SH-SY5Y (cell line): ENCODE data around the gene TGFB2.

Experiments used
- GATA2 ChIP-seq: IDR thresholded peaks from 2 replicates; pipeline ENCODE4 v1.6.1; 2011; ENCODE audit warnings: mild to moderate bottlenecking, low read depth, low read length
- GATA3 ChIP-seq: IDR thresholded peaks from 2 replicates; pipeline ENCODE4 v1.6.1; 2011; ENCODE audit warnings: low read depth, mild to moderate bottlenecking, low read length, moderate library complexity

Gene TGFB2

DNA sequence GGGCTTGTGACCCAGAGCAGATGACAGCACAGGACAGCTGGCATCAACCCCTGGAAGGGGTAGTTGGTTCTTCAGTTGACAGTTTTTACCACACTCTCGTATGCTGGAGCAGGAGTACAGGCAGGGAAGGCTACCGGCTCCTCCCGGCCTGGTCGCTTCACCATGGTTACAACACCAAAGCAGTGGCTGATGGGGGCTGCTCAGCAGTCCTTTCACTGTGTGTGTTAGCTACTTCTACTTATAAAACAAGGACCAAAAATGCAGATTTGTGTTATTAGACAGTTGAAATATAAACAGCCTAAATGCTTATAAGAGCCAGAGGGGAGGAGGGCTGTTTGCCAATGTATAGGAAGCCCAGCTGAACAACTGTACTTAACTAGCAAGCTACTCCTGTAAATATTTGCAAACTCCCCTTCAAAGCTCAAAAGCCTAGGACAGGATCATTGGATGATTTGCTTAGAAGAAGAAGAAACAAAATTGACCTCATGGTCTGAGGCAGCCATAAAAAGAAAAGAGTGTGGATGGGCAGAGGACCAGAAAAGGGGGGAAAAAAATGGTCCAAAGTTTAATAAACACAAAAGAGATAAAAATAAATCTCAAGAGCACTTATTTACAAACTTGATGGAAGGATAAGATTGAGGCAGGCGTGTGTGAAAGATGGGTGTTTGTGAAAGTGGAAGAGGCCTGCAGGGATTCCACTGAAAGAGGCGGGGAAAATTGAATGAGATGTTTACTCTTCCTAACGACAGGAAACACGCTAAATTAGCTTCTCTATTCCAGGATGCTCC is 57.1 kb downstream of the TGFB2 start:
- no peak for TF ChIP-seq GATA3
- TF ChIP-seq GATA2: no peak

DNA sequence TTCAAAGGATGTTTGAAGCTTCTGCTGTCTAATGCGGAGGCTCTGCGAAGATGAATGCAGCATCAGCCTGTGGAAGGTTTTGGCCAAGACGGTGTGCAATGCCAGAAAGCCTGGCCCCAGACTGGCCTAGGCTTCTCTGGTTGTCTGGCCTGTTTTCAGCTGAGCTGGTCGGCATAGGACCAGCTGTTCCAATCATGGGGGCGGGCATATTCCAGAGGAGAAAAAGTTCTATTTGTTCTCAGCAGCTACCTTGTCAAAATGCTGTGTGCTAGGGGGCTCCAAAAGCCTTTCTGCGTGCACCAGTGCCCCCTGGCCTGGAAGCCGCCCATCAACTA is 57.6 kb downstream of the TGFB2 start:
- no peak for TF ChIP-seq GATA3
- TF ChIP-seq GATA2: no peak

DNA sequence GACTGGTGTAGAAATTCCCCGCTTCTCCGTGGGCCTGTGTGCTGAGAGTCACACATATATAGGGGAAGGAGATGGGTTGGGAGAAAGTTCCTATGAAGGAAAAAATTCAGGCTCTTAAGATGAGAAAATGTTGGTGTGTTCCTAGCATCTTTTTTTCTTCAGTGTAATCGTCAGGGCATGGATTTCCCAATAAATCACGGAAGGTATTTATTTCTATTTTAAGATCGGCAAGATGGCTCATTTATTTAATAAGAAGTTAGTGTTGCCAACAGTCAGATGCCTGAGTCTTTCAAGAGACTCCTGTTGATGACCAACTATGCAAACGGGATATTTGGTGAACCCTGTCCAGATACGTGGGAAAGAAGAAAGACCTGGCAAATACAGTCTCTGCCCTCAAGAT is 58.2 kb downstream of the TGFB2 start:
- no peak for TF ChIP-seq GATA2
- no peak for TF ChIP-seq GATA3

DNA sequence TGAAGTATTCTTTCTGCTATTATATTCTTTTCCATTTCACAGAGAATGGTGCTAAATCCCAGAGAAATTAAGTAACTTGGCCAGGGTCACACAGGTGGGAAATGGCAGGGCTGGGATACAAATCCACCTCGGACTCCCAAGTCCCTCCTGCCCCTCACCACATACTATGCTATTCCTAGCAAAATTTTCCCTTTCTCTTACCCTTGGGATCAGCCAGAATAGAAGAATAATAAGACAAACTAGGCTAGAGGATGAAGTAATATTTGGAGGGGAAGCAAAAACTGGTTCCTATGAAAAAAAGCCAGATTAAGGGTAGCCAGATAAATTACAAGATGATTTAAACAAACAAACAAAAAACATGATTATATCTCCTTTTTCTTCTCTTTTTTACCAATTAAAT is 62.5 kb downstream of the TGFB2 start:
- TF ChIP-seq GATA2: no peak
- no peak for TF ChIP-seq GATA3

DNA sequence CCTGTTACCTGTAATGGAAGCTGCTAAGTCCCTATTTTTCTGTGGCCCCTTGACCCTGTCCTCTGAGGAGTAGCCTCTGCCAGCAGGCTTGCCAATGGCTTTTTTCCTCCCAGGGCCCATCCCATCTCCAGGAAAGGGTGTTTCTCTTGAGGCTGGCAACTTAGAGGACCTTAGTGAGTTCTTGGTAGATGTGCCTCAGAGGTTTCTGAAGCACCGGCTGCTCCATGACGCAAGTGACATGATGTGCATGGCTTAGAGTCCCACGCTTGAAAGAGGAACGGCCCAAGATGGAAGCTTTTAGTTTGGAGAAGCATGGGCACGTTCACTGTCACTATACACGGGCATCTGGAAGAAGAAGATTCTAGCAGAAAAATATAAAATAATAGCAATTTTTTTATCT is 63.0 kb downstream of the TGFB2 start:
- no peak for TF ChIP-seq GATA3
- TF ChIP-seq GATA2: no peak

DNA sequence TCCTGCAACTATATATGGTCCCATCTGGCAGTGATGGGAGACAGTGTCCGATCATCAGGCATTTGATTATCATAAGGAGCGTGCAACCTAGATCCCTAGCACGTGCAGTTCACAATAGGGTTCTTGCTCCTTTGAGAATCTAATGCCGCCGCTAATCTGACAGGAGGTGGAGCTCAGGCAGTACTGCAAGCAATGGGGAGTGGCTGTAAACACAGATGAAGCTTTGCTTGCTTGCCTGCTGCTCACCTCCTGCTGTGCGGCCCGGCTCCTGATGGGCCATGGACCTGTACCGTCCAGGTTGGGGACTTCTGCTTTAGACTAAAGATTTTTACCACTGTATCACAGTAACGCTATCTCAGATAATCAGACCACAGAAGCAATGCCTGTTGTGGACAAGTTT is 63.8 kb downstream of the TGFB2 start:
- TF ChIP-seq GATA2 (no peak), GATA3 (no peak)

DNA sequence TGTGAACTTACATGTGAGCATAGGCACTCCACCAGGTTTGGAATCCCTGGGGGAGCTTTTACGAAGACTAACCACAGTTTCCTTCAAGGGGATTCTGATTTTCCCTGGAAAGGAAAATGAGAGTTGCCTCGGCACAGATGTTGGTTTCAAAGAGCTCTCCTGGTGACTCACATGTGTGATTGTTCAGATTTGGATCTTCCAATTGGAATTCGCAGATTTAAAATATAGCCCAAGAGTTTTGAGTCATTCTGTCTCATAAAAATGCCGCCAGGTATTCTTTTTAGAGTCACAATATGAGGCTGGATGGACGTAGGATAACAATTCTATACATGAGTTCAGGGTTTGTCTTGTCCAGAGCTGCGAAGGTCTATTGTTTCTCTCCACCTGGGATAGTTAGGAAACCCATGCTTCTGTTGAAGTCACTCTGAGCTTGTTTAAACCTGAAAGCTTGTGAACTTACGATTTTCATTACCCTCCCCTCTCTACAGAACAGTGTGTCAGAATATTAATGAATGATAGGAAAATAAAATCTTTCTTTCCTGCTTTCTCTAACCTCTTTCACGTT is 64.9 kb downstream of the TGFB2 start:
- TF ChIP-seq GATA3 (no peak), GATA2 (no peak)

DNA sequence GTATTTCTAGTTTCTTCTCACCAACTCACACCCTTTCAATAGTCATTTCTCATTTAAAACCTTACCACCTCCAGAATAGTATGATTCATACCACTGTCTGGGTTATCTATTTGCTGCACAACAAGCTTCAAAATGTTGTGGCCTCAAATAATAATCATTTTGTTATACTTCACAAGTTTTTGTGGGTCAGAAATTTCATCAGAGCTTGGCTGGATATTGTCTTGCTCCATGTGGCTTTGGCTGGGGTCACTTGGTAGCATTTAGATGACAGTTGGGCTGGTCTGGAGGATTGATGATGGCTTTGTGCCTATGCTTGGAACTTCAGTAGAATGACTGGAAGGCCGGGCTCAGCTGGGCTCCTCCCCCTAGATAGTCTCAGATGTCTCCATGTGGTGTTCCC is 66.0 kb downstream of the TGFB2 start:
- no peak for TF ChIP-seq GATA2
- no peak for TF ChIP-seq GATA3

DNA sequence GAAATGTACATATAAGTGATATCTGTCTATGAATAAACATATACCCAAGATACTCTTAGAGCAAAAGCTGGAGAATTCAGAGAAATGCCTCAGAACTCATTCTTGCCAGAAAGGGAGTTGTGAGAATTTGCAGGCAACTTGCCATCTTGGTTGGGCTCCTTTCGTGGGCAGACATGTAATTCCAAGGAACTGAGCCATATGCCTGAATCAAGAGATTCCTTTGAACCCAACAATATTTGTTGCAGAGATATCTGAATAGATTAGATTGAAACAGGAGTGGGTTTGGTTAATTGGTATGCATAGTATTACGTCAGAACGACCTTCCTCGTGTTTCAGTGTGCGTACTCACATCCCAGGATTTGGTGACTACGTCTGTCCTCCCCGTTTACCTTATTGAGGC is 67.0 kb downstream of the TGFB2 start:
- TF ChIP-seq GATA2 (no peak), GATA3 (no peak)

DNA sequence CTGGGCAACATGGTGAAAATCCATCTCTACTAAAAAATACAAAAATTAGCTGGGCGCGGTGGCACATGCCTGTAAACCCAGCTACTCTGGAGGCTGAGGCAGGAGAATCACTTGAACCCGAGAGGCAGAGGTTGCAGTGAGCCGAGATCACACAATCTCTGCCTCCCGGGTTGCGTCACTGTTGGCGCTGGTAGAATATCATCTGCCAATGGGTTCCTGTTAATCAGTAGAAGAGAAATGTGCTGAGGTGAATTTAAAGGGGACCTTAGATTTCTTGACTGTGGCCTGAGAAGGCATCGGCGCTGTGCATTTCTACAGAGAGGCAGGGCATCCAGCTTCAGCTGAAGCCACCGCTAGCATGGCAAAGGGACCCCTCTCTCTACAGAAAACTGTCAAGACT is 68.0 kb downstream of the TGFB2 start:
- no peak for TF ChIP-seq GATA2
- TF ChIP-seq GATA3: no peak

DNA sequence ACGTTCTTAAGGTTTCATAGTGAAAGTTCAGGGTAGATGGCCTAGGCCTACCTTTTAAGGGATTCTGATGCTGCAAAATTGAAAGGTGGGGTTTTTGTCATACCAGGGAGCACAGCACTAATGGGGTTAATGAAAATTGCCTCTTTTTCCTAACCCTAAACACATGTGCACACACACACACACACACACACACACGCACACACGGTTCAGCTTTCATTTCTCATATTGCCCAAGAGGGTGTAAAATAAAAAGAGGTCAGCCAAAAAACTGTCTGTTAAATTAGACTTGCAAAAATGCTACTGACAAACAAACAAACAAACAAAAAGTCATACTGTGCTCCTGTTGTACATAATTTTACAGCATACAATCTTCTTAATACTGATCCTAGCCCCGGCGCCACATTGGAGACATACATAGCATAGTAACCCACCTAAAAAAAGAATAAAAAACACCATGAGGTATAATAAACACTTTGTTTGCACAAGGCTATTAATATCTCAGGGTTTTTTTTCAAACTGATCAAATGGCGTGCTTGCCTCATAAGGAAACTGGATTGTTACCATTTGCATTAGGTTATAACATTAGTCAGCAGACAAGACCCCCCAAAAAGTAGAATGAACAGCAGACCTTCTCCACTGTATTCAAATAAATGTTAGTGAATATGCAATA is 69.1 kb downstream of the TGFB2 start:
- TF ChIP-seq GATA3 (no peak), GATA2 (no peak)

DNA sequence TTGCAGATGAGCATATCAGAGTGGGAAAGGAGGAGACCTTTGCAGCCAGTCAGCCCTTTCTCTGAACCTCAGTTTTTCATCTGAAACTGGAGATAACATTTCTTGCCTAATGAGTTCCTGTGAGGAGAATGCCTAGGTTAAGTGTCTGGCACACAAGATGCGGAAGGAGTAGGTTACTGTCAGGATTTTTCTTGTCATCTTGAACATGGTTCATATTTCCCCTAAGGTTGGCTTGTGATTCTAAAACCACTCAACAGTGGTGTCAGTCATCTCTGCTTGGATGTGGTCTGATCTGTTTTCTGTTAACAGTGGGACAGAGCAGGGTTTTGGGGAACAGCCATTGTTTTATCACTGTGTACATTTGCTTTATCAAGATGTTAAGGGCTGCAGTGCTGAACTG is 70.6 kb downstream of the TGFB2 start:
- TF ChIP-seq GATA3: no peak
- peak; percentile 62 for TF ChIP-seq GATA2

DNA sequence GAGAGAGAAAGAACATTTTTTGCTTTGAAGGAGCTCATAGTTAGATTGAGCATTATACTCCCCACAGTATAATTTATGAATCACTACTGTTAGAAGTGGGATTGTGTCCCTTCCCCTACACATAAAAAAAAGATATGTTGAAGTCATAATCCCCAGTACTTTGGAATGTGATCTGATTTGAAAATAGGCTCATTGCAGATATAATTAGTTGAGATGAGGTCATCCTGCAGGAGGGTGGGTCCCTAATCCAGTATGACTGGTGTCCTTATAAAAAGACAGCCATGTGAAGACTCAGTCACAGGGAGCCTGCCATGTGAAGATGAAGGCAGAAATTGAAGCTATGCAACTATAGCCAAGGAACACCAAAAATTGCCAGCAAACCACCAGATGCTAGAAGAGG is 76.4 kb downstream of the TGFB2 start:
- TF ChIP-seq GATA2: no peak
- no peak for TF ChIP-seq GATA3

DNA sequence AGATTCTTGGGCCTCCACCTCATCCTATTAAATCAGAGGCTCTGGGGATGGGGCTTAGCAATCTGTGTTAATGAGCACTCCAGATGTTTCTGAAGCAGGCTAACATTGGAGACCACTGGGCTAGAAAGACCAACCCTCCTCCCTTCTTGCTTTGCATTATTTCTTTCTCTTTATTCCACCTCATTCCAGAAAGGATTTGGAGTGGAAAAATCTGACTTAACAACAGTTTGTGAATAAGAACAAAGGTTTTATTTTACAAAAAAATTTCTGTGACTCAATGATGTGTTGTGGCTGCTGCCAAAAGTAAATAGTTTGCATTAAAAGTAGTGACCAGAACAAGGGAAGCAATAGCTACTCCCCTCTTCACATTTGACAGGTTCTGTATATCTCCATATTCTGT is 79.4 kb downstream of the TGFB2 start:
- TF ChIP-seq GATA3 (no peak), GATA2 (no peak)
